ENCODE results near the gene EPS8L1.

DNA sequence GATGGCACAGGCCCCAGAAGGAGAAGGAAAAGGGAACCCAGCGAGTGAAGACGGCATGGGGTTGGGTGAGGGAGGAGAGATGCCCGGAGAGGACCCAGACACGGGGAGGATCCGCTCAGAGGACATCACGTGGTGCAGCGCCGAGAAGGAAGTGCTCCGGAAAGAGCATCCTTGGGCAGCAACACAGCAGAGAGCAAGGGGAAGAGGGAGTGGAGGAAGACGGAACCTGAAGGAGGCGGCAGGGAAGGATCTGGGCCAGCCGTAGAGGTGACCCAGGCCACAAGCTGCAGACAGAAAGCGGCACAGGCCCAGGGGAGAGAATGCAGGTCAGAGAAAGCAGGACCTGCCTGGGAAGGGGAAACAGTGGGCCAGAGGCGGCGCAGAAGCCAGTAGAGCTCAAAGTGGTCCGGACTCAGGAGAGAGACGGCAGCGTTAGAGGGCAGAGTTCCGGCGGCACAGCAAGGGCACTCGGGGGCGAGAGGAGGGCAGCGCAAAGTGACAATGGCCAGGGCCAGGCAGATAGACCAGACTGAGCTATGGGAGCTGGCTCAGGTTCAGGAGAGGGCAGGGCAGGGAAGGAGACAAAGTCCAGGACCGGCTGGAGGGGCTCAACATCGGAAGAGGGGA is 40.7 kb downstream of the EPS8L1 start:
- TF ChIP-seq EZH2 (IDR thresholded peaks at IDR 0.05) (no peak), POLR2AphosphoS5 (IDR thresholded peaks at IDR 0.05; ENCODE audit: borderline replicate concordance, low read depth, low read length) (no peak)
